Tibial nerve (tissue), 4 donors: ENCODE data around the gene ACTR3C.

ENCODE experiments used
- CTCF ChIP-seq, 5 experiments: fragments of 200-600 bp in 3 of 5; fragments of 450-650 bp in 2 of 5; sonication (generic) in 3 of 5; IDR thresholded peaks; one replicate each; pipeline ENCODE4 v1.5.1; 2016 to 2019; ENCODE audit warnings: antibody characterized with exemption in 5 of 5, mild to moderate bottlenecking in 3 of 5, moderate library complexity in 2 of 5
- EP300 ChIP-seq, 2 donors: sonication (generic); formaldehyde crosslinking; IDR thresholded peaks; one replicate each; pipeline ENCODE4 v1.6.1; 2017; ENCODE audit warnings: antibody characterized with exemption in 2 of 2, mild to moderate bottlenecking in 1 of 2
- POLR2A ChIP-seq, 2 donors: fragments of 450-650 bp; IDR thresholded peaks; one replicate each; pipeline ENCODE4 v1.6.1; 2017; ENCODE audit warnings: antibody characterized with exemption in 2 of 2, mild to moderate bottlenecking in 2 of 2, moderate library complexity in 2 of 2

- TF ChIP-seq CTCF (IDR thresholded peaks at IDR 0.05) (no peak), POLR2A (IDR thresholded peaks at IDR 0.05) (no peak), EP300 (IDR thresholded peaks at IDR 0.05) (no peak)
These were observed 36.4 kb upstream of the ACTR3C start for GRCh38 chr7:150359622-150360362.
